ENCODE measurements around the gene MC2R.

MC2R gene

GRCh38 chr18:13890761-13891361, 24.5 kb downstream of the MC2R start:
- H3K4me3 ChIP-seq (ENCODE audit: low read depth, low read length), result no peak overlapping the region
- no peak for DNase-seq (ENCODE audit: low read depth, low spot score)
- TF ChIP-seq CTCF (IDR thresholded peaks at IDR 0.05; ENCODE audit: low read depth, low read length), result no peak
- in situ Hi-C loops (cut with HindIII; ENCODE audit: low sequenced_read_pairs), result no loop called here

GRCh38 chr18:13889671-13890070, 25.7 kb downstream of the MC2R start:
- no peak for TF ChIP-seq CTCF (IDR thresholded peaks at IDR 0.05; ENCODE audit: low read depth, low read length)
- no peak overlapping the region for H3K4me3 ChIP-seq (ENCODE audit: low read depth, low read length)
- DNase-seq (ENCODE audit: low read depth, low spot score), result no peak
- in situ Hi-C loops (cut with HindIII; ENCODE audit: low sequenced_read_pairs), result no loop called here

GRCh38 chr18:13888191-13888716, 27.1 kb downstream of the MC2R start:
- in situ Hi-C loops (cut with HindIII; ENCODE audit: low sequenced_read_pairs), result no loop called here
- H3K4me3 ChIP-seq (ENCODE audit: low read depth, low read length), result no peak overlapping the region
- no peak for TF ChIP-seq CTCF (IDR thresholded peaks at IDR 0.05; ENCODE audit: low read depth, low read length)
- no peak for DNase-seq (ENCODE audit: low read depth, low spot score)

GRCh38 chr18:13885009-13885408, 30.3 kb downstream of the MC2R start:
- no peak for TF ChIP-seq CTCF (IDR thresholded peaks at IDR 0.05; ENCODE audit: low read depth, low read length)
- in situ Hi-C loops (cut with HindIII; ENCODE audit: low sequenced_read_pairs), result no loop called here
- DNase-seq (ENCODE audit: low read depth, low spot score), result no peak
- H3K4me3 ChIP-seq (ENCODE audit: low read depth, low read length), result no peak overlapping the region

- H3K4me3 ChIP-seq (ENCODE audit: low read depth, low read length), result no peak overlapping the region
- TF ChIP-seq CTCF (IDR thresholded peaks at IDR 0.05; ENCODE audit: low read depth, low read length), result no peak
- no peak for DNase-seq (ENCODE audit: low read depth, low spot score)
- in situ Hi-C loops (cut with HindIII; ENCODE audit: low sequenced_read_pairs), result no loop called here
Measured at GRCh38 chr18:13879937-13880336, 35.4 kb downstream of the MC2R start.

- DNase-seq (ENCODE audit: low read depth, low spot score), result no peak
- no peak overlapping the region for H3K4me3 ChIP-seq (ENCODE audit: low read depth, low read length)
- in situ Hi-C loops (cut with HindIII; ENCODE audit: low sequenced_read_pairs), result no loop called here
- no peak for TF ChIP-seq CTCF (IDR thresholded peaks at IDR 0.05; ENCODE audit: low read depth, low read length)
Measured at GRCh38 chr18:13879492-13879891, 35.8 kb downstream of the MC2R start.

Data from astrocyte of the spinal cord (primary cell).